HEK293 (cell line): ENCODE results near the gene P2RX6.

Experiments
- ATF2 ChIP-seq: fragments of 450-650 bp; formaldehyde crosslinking; IDR thresholded peaks from 2 replicates; pipeline ENCODE4 v1.5.1; 2016; ENCODE audit warnings: missing biosample characterization, missing genetic modification characterization, low read depth
- MYNN ChIP-seq: fragments of 450-650 bp; formaldehyde crosslinking; IDR thresholded peaks from 2 replicates; pipeline ENCODE4 v1.5.1; 2016; ENCODE audit warnings: missing biosample characterization, missing genetic modification characterization, borderline replicate concordance
- PRDM1 ChIP-seq: fragments of 450-650 bp; formaldehyde crosslinking; IDR thresholded peaks from 2 replicates; pipeline ENCODE4; 2016; ENCODE audit warnings: missing biosample characterization, missing genetic modification characterization
- SCRT2 ChIP-seq: fragments of 450-650 bp; formaldehyde crosslinking; IDR thresholded peaks from 2 replicates; pipeline ENCODE4 v1.5.1; 2016; ENCODE audit warnings: missing biosample characterization, missing genetic modification characterization
- TRIM28 ChIP-seq: IDR thresholded peaks from 2 replicates; pipeline ENCODE4 v1.6.1; 2011; ENCODE audit warnings: low read length, control low read depth, borderline replicate concordance
- ZNF140 ChIP-seq: fragments of 450-650 bp; formaldehyde crosslinking; IDR thresholded peaks from 2 replicates; pipeline ENCODE4 v1.5.1; 2016; ENCODE audit warnings: missing biosample characterization, missing genetic modification characterization
- ZNF19 ChIP-seq: fragments of 450-650 bp; formaldehyde crosslinking; IDR thresholded peaks from 2 replicates; pipeline ENCODE4; 2016; ENCODE audit warnings: missing biosample characterization, missing genetic modification characterization, low read depth
- ZNF23 ChIP-seq: fragments of 450-650 bp; formaldehyde crosslinking; IDR thresholded peaks from 2 replicates; pipeline ENCODE4 v1.5.1; 2016; ENCODE audit warnings: missing biosample characterization, missing genetic modification characterization, borderline replicate concordance
- ZNF239 ChIP-seq: fragments of 450-650 bp; formaldehyde crosslinking; IDR thresholded peaks from 2 replicates; pipeline ENCODE4 v1.5.1; 2016; ENCODE audit warnings: missing biosample characterization, missing genetic modification characterization
- ZNF274 ChIP-seq, 2 experiments: fragments of 200-500 bp in 1 of 2; fragments of 450-650 bp in 1 of 2; sonication (Bioruptor generic) in 1 of 2; formaldehyde crosslinking in 1 of 2; IDR thresholded peaks; 2 replicates each; pipeline versions ENCODE4 v1.5.1 to v1.6.1; 2014 to 2016; ENCODE audit warnings: borderline replicate concordance in 1 of 2, inconsistent platforms in 1 of 2, low read length in 1 of 2, missing biosample characterization in 1 of 2, missing genetic modification characterization in 1 of 2
- ZNF561 ChIP-seq: fragments of 450-650 bp; IDR thresholded peaks from 2 replicates; pipeline ENCODE4 v1.5.1; 2018; ENCODE audit warnings: missing biosample characterization, missing genetic modification characterization, borderline replicate concordance
- TF ChIP-seq, protein P1 (sequence below): fragments of 450-650 bp; formaldehyde crosslinking; IDR thresholded peaks from 2 replicates; pipeline ENCODE4 v1.5.1; 2016; ENCODE audit warnings: missing biosample characterization, missing genetic modification characterization
- TF ChIP-seq, protein P2 (sequence below): fragments of 450-650 bp; formaldehyde crosslinking; IDR thresholded peaks from 2 replicates; pipeline ENCODE4 v1.5.1; 2016; ENCODE audit warnings: missing biosample characterization, missing genetic modification characterization

GRCh38 chr22:20988573-20989322 lies 26.2 kb upstream of the P2RX6 start:
- TF ChIP-seq, protein P1, sequence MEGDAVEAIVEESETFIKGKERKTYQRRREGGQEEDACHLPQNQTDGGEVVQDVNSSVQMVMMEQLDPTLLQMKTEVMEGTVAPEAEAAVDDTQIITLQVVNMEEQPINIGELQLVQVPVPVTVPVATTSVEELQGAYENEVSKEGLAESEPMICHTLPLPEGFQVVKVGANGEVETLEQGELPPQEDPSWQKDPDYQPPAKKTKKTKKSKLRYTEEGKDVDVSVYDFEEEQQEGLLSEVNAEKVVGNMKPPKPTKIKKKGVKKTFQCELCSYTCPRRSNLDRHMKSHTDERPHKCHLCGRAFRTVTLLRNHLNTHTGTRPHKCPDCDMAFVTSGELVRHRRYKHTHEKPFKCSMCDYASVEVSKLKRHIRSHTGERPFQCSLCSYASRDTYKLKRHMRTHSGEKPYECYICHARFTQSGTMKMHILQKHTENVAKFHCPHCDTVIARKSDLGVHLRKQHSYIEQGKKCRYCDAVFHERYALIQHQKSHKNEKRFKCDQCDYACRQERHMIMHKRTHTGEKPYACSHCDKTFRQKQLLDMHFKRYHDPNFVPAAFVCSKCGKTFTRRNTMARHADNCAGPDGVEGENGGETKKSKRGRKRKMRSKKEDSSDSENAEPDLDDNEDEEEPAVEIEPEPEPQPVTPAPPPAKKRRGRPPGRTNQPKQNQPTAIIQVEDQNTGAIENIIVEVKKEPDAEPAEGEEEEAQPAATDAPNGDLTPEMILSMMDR: no peak; the same call in 1 of the 2 replicates
- TF ChIP-seq ZNF23 (tag by site-specific recombination): no peak
- TF ChIP-seq ZNF239 (tag by site-specific recombination): no peak
- no peak for TF ChIP-seq SCRT2 (tag by site-specific recombination)
- TF ChIP-seq ATF2 (tag by site-specific recombination): no peak
- TF ChIP-seq ZNF140 (tag by site-specific recombination): no peak
- no peak for TF ChIP-seq PRDM1
- no peak for TF ChIP-seq ZNF19 (tag by site-specific recombination)
- TF ChIP-seq, protein P2, sequence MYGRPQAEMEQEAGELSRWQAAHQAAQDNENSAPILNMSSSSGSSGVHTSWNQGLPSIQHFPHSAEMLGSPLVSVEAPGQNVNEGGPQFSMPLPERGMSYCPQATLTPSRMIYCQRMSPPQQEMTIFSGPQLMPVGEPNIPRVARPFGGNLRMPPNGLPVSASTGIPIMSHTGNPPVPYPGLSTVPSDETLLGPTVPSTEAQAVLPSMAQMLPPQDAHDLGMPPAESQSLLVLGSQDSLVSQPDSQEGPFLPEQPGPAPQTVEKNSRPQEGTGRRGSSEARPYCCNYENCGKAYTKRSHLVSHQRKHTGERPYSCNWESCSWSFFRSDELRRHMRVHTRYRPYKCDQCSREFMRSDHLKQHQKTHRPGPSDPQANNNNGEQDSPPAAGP: no peak
- no peak for TF ChIP-seq TRIM28
- TF ChIP-seq ZNF561 (tag by site-specific recombination): no peak
- no peak for TF ChIP-seq MYNN (tag by site-specific recombination)
- no peak for TF ChIP-seq ZNF274 (IDR thresholded peaks at IDR 0.05; ENCODE audit: low read length)
- no peak for TF ChIP-seq ZNF274 (tag by site-specific recombination; IDR thresholded peaks at IDR 0.05; ENCODE audit: borderline replicate concordance)
